ENCODE data around the gene CMSS1.

The CMSS1 gene

GRCh38 chr3:100103558-100104441 lies 286.1 kb downstream of the CMSS1 start:
- Histone ChIP-seq H3K27me3 (ENCODE audit: control insufficient read depth, insufficient read depth, low read length) (no peaks in the 10 kb centered on the region), H3K9ac (ENCODE audit: low read length) (no peak overlapping the region), H3K4me1 (ENCODE audit: control insufficient read depth, insufficient read depth, low read length) (peaks cover 34% of the 10 kb centered on the region), H3K4me3 (ENCODE audit: low read length) (no peak overlapping the region), H3K9me3 (ENCODE audit: control insufficient read depth, low read length) (no peaks in the 10 kb centered on the region), H3K36me3 (ENCODE audit: control insufficient read depth, insufficient read depth, low read length) (no peaks in the 10 kb centered on the region)

- H3K4me3 ChIP-seq (ENCODE audit: low read length) = no peak overlapping the region
- no peak overlapping the region for H3K9ac ChIP-seq (ENCODE audit: low read length)
- no peaks in the 10 kb centered on the region for H3K36me3 ChIP-seq (ENCODE audit: control insufficient read depth, insufficient read depth, low read length)
- no peaks in the 10 kb centered on the region for H3K9me3 ChIP-seq (ENCODE audit: control insufficient read depth, low read length)
- peaks cover 29% of the 10 kb centered on the region for H3K4me1 ChIP-seq (ENCODE audit: control insufficient read depth, insufficient read depth, low read length)
- H3K27me3 ChIP-seq (ENCODE audit: control insufficient read depth, insufficient read depth, low read length) = no peaks in the 10 kb centered on the region
Measured at GRCh38 chr3:100104442-100104798, 286.8 kb downstream of the CMSS1 start.

DNA sequence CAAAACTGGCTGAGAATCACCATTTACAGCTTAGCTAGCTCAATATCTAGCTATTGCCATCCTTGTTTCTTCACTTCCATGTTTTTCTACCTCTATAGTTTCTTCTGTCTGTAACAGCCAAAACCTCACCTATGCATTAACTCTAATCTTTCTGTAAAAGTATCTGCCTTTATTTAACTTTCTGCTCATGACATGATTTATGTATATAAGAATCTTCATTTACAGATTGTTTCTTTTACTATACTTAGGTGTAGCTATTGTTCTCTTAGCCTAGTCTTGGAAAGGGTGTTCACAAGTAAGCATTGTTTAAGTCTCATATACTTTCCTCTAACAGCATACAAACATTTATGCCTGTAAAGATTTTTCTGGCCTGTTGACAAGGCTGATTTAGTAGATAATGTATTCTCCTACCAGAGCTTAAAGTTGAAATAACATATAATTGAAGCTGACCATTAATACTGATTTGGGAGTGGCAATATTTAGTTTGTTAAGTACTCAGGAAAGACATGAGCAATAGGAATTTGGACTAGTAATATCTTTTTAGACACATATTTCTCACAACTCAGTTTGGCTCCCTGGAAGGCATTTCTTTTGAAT lies 287.3 kb downstream of the CMSS1 start:
- no peak overlapping the region for H3K4me3 ChIP-seq (ENCODE audit: low read length)
- no peak overlapping the region for H3K9ac ChIP-seq (ENCODE audit: low read length)
- H3K4me1 ChIP-seq (ENCODE audit: control insufficient read depth, insufficient read depth, low read length) = peaks cover 29% of the 10 kb centered on the region
- no peaks in the 10 kb centered on the region for H3K36me3 ChIP-seq (ENCODE audit: control insufficient read depth, insufficient read depth, low read length)
- no peaks in the 10 kb centered on the region for H3K27me3 ChIP-seq (ENCODE audit: control insufficient read depth, insufficient read depth, low read length)
- no peaks in the 10 kb centered on the region for H3K9me3 ChIP-seq (ENCODE audit: control insufficient read depth, low read length)

- Histone ChIP-seq H3K9me3 (ENCODE audit: control insufficient read depth, low read length) (no peaks in the 10 kb centered on the region), H3K4me1 (ENCODE audit: control insufficient read depth, insufficient read depth, low read length) (peaks cover 29% of the 10 kb centered on the region), H3K36me3 (ENCODE audit: control insufficient read depth, insufficient read depth, low read length) (no peaks in the 10 kb centered on the region), H3K4me3 (ENCODE audit: low read length) (no peak overlapping the region), H3K9ac (ENCODE audit: low read length) (no peak overlapping the region), H3K27me3 (ENCODE audit: control insufficient read depth, insufficient read depth, low read length) (no peaks in the 10 kb centered on the region)
Measured at GRCh38 chr3:100105501-100105900, 287.8 kb downstream of the CMSS1 start.

DNA sequence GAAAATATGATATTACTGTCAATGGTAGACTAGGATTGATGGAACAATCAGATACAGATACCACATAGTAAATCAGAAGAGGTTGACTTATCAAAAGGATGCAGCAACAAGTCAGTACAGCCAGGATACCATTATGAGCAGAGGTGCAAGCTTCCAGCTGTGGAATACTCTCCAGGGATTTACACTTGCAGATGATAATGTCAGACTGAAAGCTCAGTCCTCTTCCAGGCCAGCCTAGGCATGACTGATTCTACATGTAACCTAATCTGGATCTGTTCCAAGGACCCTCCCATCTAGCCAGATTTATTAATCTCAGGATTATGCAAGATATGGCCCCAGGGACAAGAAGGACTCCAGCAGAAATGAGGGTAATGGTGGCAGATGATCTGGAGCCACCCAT lies 288.4 kb downstream of the CMSS1 start:
- H3K9ac ChIP-seq (ENCODE audit: low read length) = no peak overlapping the region
- H3K4me3 ChIP-seq (ENCODE audit: low read length) = no peak overlapping the region
- H3K27me3 ChIP-seq (ENCODE audit: control insufficient read depth, insufficient read depth, low read length) = no peaks in the 10 kb centered on the region
- peaks cover 29% of the 10 kb centered on the region for H3K4me1 ChIP-seq (ENCODE audit: control insufficient read depth, insufficient read depth, low read length)
- H3K36me3 ChIP-seq (ENCODE audit: control insufficient read depth, insufficient read depth, low read length) = no peaks in the 10 kb centered on the region
- no peaks in the 10 kb centered on the region for H3K9me3 ChIP-seq (ENCODE audit: control insufficient read depth, low read length)

- Histone ChIP-seq H3K4me3 (ENCODE audit: low read length) (no peak overlapping the region), H3K9ac (ENCODE audit: low read length) (no peak overlapping the region), H3K27me3 (ENCODE audit: control insufficient read depth, insufficient read depth, low read length) (no peaks in the 10 kb centered on the region), H3K9me3 (ENCODE audit: control insufficient read depth, low read length) (no peaks in the 10 kb centered on the region), H3K36me3 (ENCODE audit: control insufficient read depth, insufficient read depth, low read length) (no peaks in the 10 kb centered on the region), H3K4me1 (ENCODE audit: control insufficient read depth, insufficient read depth, low read length) (peaks cover 29% of the 10 kb centered on the region)
Measured at GRCh38 chr3:100106531-100107141, 289.0 kb downstream of the CMSS1 start.

DNA sequence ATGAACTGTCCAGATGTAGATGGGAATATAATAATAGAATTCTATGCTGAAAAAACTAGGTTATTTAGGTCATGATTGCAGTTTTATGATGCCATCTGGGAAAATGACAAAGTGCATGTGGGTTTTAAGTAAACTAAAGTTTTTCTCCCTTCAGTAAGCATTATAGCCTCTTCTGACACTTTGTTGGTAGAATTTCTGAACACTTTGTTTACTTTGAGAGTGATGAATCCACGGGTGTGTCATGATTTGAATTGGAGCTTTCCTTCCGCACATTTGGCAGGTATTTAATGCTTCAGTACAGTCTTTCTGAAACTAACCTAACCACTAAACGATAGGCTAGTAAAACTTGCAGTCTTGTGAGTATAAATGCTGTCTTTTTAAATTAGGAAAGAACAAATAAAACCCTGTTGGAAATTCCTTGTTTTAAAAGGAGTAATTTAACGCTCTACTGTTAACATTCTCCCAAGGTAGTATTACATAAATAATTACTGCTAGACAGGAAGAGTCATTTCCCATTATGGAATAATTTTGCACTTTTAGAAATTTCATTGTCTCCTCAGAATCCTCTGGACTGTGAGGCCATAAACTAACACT lies 289.7 kb downstream of the CMSS1 start:
- Histone ChIP-seq H3K4me3 (ENCODE audit: low read length) (no peak overlapping the region), H3K9me3 (ENCODE audit: control insufficient read depth, low read length) (no peaks in the 10 kb centered on the region), H3K36me3 (ENCODE audit: control insufficient read depth, insufficient read depth, low read length) (no peaks in the 10 kb centered on the region), H3K9ac (ENCODE audit: low read length) (no peak overlapping the region), H3K27me3 (ENCODE audit: control insufficient read depth, insufficient read depth, low read length) (no peaks in the 10 kb centered on the region), H3K4me1 (ENCODE audit: control insufficient read depth, insufficient read depth, low read length) (peaks cover 29% of the 10 kb centered on the region)

DNA sequence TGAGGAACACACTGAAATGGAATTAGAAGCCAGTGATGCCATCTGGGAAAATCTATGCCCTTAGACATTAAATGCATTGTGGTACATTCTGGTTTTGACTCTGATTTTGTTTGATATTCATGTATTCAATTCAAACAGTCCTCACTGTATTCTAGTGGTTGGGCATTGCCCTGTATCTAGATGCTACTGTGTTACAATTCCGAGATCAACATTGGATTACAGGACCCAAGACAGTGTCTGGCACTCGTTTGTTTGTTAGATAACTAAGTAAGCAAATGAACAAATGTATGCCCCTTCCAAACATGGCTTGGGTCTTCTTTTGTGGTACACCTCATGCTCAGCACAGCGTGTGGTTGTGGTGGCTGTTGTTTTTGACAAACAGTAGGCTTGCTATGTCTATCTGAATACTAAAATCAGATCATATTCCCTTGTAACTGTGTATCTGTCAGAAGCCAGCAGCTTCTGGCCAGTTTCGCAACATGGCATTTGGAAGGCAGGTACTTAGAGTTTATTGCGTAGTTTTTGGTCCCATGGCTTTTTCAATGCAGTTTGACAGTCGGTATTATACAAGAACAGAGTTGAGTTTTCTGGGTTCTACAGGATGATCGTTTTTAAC lies 290.9 kb downstream of the CMSS1 start:
- Histone ChIP-seq H3K36me3 (ENCODE audit: control insufficient read depth, insufficient read depth, low read length) (no peaks in the 10 kb centered on the region), H3K27me3 (ENCODE audit: control insufficient read depth, insufficient read depth, low read length) (no peaks in the 10 kb centered on the region), H3K4me3 (ENCODE audit: low read length) (no peak overlapping the region), H3K9ac (ENCODE audit: low read length) (no peak overlapping the region), H3K9me3 (ENCODE audit: control insufficient read depth, low read length) (no peaks in the 10 kb centered on the region), H3K4me1 (ENCODE audit: control insufficient read depth, insufficient read depth, low read length) (peaks cover 20% of the 10 kb centered on the region)

- H3K9me3 ChIP-seq (ENCODE audit: control insufficient read depth, low read length) = no peaks in the 10 kb centered on the region
- H3K4me1 ChIP-seq (ENCODE audit: control insufficient read depth, insufficient read depth, low read length) = peaks cover 5% of the 10 kb centered on the region
- H3K4me3 ChIP-seq (ENCODE audit: low read length) = no peak overlapping the region
- no peaks in the 10 kb centered on the region for H3K27me3 ChIP-seq (ENCODE audit: control insufficient read depth, insufficient read depth, low read length)
- no peak overlapping the region for H3K9ac ChIP-seq (ENCODE audit: low read length)
- H3K36me3 ChIP-seq (ENCODE audit: control insufficient read depth, insufficient read depth, low read length) = no peaks in the 10 kb centered on the region
Measured at GRCh38 chr3:100110162-100110561, 292.5 kb downstream of the CMSS1 start.

GRCh38 chr3:100111728-100112127 lies 294.1 kb downstream of the CMSS1 start:
- Histone ChIP-seq H3K4me1 (ENCODE audit: control insufficient read depth, insufficient read depth, low read length) (peaks cover 5% of the 10 kb centered on the region), H3K9ac (ENCODE audit: low read length) (no peak overlapping the region), H3K27me3 (ENCODE audit: control insufficient read depth, insufficient read depth, low read length) (no peaks in the 10 kb centered on the region), H3K4me3 (ENCODE audit: low read length) (no peak overlapping the region), H3K9me3 (ENCODE audit: control insufficient read depth, low read length) (no peaks in the 10 kb centered on the region), H3K36me3 (ENCODE audit: control insufficient read depth, insufficient read depth, low read length) (no peaks in the 10 kb centered on the region)

DNA sequence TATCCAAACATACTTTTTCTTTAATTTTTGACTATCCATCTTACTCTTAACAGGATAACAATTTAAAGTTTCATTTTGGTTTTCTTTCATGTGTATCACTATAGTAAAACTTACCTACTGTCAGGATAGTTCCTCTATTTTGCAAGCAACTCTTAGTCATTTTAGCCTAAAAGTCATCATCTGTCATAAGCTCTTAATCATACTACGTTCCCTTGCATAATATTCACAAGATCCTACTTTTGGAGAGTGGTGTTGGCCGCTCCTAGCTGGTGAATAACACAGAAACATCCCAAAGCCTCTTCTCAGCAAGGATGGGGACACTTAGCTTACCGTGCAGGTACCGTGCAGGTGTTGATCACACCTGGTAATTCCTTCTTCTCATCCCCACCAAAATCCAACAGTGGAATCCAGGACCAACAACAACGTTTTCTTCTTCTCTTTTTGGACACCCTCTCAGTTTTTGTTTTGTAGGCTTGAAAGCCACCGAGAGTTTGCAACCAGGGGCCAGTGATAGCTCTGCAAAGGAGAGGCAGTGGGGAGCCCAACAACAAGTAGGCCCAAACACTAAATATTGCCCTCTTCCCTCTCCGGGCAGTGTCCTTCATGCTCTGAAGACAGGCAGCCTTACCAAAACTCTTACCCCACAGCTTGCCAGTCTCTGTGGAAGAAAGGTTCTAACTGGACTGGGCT lies 296.2 kb downstream of the CMSS1 start:
- H3K4me3 ChIP-seq (ENCODE audit: low read length) = no peak overlapping the region
- H3K27me3 ChIP-seq (ENCODE audit: control insufficient read depth, insufficient read depth, low read length) = no peaks in the 10 kb centered on the region
- H3K9me3 ChIP-seq (ENCODE audit: control insufficient read depth, low read length) = no peaks in the 10 kb centered on the region
- no peaks in the 10 kb centered on the region for H3K36me3 ChIP-seq (ENCODE audit: control insufficient read depth, insufficient read depth, low read length)
- H3K9ac ChIP-seq (ENCODE audit: low read length) = no peak overlapping the region
- H3K4me1 ChIP-seq (ENCODE audit: control insufficient read depth, insufficient read depth, low read length) = no peaks in the 10 kb centered on the region
